ELF-1 (cell line): ENCODE results near the gene OR52W1.
A peak's percentile ranks its signal among the peaks of the same experiment; 100 is the strongest.

ENCODE experiments used
- DNase-seq: peaks from one replicate; pipeline ENCODE4 v3.0.0-alpha.2; 2016; ENCODE audit warnings: low read depth, low spot score

Gene OR52W1

DNA sequence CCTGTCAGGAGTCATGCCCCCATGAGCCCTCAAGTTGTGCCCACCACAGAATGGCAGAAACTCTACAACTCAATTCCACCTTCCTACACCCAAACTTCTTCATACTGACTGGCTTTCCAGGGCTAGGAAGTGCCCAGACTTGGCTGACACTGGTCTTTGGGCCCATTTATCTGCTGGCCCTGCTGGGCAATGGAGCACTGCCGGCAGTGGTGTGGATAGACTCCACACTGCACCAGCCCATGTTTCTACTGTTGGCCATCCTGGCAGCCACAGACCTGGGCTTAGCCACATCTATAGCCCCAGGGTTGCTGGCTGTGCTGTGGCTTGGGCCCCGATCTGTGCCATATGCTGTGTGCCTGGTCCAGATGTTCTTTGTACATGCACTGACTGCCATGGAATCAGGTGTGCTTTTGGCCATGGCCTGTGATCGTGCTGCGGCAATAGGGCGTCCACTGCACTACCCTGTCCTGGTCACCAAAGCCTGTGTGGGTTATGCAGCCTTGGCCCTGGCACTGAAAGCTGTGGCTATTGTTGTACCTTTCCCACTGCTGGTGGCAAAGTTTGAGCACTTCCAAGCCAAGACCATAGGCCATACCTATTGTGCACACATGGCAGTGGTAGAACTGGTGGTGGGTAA is at the start of gene OR52W1:
OR52W1 (plus strand) TSS at position 51 of the 637 bp plus-strand sequence; CDS start at position 51, 0 bp downstream.
- no peak for DNase-seq

GRCh38 chr11:6151117-6151516 is 47.9 kb upstream of the OR52W1 start:
- no peak for DNase-seq

- DNase-seq, result no peak
Observed at GRCh38 chr11:6152126-6152525, 46.9 kb upstream of the OR52W1 start.

GRCh38 chr11:6156628-6157359 is 42.2 kb upstream of the OR52W1 start:
- DNase-seq, result peak; percentile 28

DNA sequence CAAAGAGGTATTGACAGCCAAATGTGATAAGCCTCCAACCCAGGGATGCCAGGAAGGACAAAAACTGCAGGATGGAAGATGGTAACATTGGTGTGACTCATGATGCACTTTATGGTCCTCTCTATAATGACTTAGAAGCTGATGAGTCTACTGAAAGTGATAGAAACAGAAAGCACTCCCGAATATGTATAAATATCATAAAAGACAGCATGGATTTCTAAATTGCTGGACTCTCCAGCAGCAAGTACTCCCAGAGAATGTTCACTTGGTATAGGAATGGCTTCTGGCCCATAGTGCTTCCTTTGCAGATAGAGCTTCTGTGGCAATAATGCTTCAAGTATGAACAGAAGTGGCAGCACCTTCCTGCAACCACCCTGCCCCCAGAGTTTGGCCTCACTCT is 28.8 kb upstream of the OR52W1 start, which contains the start of gene OR52B2:
OR52B2 (minus strand) TSS at position 101 of the 400 bp plus-strand sequence; CDS start at position 101, 0 bp downstream.
- no peak for DNase-seq

GRCh38 chr11:6175440-6175839 is 23.6 kb upstream of the OR52W1 start:
- no peak for DNase-seq

DNA sequence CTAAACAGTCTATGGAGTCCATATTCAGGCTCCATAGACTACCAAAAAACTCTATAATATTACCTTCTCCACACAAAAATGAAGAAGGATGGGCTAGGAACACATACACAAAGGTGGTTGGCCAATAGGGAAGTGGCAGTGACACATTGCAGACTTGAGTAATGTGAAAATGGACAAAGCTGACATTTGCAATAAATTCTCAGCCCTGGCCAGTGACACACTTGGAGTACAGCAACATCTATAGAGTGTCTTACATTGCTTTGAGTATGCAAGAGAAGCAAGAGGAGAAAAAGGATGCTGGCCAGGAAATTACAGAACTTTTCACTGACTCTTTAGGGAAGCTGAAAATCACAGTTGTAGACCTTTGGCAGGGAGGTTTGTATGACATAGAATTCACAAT is 7.3 kb upstream of the OR52W1 start:
- no peak for DNase-seq

- DNase-seq, result no peak
Observed at GRCh38 chr11:6194065-6194581, 4.9 kb upstream of the OR52W1 start.

DNA sequence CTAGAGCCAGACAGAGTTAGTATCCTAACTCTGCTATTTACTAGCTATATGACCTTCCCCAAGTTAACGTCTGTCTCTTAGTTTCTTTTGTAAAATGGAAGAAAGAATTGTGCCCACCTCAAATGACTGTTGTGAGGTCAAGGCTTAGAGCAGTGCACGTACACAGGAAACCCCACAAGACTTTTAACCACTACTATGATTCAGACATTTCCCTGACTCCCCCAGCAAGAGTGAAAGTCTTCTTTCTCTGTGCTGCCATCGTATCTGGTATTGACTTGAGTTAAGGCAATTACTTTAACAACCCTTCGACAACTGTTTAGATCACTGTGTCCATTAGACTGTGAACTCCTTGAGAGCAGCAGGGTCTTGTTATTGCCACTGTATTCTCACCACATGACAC is 2.6 kb upstream of the OR52W1 start:
- DNase-seq, result no peak

GRCh38 chr11:6197466-6198200 is 1.4 kb upstream of the OR52W1 start:
- no peak for DNase-seq

GRCh38 chr11:6200975-6201374 is 2.0 kb downstream of the OR52W1 start:
- no peak for DNase-seq

- DNase-seq, result no peak
Observed at GRCh38 chr11:6201481-6201880, 2.5 kb downstream of the OR52W1 start.

- no peak for DNase-seq
Observed at GRCh38 chr11:6202041-6202440, 3.0 kb downstream of the OR52W1 start.

- no peak for DNase-seq
Observed at GRCh38 chr11:6203327-6203726, 4.3 kb downstream of the OR52W1 start.

- DNase-seq, result no peak
Observed at GRCh38 chr11:6204706-6205105, 5.7 kb downstream of the OR52W1 start.

GRCh38 chr11:6205366-6205765 is 6.3 kb downstream of the OR52W1 start, which contains the start of gene C11orf42:
C11orf42 (plus strand) TSS chr11:6205557; CDS start chr11:6205616, 59 bp downstream.
- DNase-seq, result no peak

DNA sequence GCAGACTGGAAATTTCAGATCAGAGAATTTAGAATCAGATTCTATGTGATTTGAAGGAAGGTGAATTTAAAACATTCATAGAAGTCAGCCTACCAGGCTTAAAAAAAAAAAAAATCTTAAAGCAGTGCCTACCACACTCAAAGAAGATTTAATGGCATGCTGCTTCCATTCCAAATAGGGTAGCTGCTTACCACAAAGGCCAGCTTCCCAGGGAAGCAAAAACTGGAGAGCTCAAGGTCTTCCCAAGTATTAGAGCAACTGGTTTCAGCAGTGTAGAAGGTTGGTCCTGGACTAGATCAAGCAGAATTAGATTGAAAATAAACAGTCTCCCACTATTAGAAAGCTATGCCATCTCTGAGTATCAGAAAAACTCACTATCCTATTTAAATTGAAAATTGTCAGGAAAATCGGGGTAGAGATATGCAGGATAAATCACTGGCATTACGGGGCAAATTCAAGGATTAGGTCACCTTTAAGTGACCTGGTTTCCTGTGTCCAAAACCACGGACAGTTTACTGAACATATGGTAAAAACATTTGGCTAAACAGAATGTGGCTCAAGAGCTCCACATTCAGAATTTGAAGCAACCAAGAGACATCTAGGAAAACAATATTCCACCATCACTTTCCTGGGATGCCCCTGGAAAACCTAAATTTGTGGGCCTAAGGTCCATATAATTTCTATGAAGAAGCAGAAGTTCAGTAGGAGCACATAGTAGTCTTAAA is 7.6 kb downstream of the OR52W1 start:
- DNase-seq, result no peak

DNA sequence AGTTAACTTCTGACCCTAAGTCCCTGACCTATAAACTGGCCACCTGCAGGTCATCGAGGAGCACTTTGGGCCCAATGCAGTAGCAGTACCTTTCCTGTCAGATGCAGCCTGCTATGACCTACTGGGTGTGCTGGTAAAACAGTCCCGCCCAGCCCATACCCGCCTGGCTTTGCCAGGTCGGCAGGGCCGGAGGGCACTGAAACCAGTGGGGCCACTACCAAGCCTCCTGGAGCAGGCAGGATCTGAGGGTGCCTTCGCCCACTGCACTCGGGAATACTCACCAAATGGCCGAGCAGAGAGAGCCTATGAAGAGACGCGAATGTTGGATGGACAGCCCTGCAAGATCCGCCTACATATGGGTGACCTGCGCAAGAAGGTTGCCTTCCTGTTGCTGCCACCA is 10.8 kb downstream of the OR52W1 start:
- no peak for DNase-seq

GRCh38 chr11:6210274-6210955 is 11.4 kb downstream of the OR52W1 start:
- no peak for DNase-seq

DNA sequence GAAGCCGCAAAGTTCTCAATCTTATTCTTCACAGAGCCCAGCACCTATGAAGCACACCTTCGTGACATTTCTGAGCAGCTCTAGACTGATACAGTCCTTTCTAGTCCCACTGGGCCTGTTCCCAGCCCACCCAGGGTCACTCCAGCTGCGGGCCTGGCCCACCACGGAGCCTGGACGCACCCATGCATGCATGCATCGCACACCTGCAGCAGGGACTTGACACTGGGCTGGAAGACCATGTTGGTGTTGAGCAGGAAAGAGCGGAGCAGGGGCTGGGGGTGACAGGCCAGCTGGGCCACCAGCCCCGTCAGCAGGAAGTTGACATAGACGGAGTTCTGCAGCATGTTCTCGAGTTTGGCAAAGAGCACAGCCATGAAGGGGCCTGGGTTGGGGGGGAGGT is 15.5 kb downstream of the OR52W1 start:
- DNase-seq, result no peak

DNA sequence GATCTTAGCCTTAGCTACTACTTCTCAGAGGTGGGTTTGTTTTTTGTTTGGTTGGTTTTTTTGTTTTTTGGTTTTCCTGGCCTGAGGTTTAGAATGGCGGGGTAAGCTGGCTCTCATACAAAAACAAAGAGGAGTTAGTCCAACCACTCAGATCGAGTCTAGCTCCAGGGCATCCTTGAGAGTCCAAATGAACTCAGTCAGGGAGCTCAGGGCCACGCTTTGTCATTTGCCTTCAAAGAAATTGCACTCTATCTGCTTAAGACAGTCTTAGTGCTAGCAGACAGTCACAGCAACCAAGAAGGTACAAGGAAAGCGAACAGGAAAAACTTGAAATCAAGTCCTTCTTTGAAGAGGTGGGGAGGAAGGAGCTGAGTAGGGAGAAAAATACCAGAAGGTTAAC is 17.5 kb downstream of the OR52W1 start:
- peak; percentile 85 for DNase-seq
